Thyroid gland (tissue), 4 donors: ENCODE results near the gene DRAXIN. TPM values are rescaled to one million over a fixed set of nuclear protein-coding genes. Genes with fewer than 3 reads are reported as not detected.

ENCODE experiments used
- DNase-seq, 2 donors: peaks; one replicate each; pipeline ENCODE4 v3.0.0-alpha.2; 2019
- H3K27ac ChIP-seq, 3 donors: fragments of 200-600 bp; sonication (generic); 1 replicate in 2 of 3; 2 replicates in 1 of 3; pipeline ENCODE4 v1.5.1; 2016 to 2019; ENCODE audit warnings: mild to moderate bottlenecking in 1 of 3, moderate library complexity in 1 of 3
- H3K27me3 ChIP-seq: fragments of 200-600 bp; sonication (generic); one replicate; pipeline ENCODE4 v1.5.1; 2019
- H3K36me3 ChIP-seq, 2 donors: fragments of 200-600 bp; sonication (generic); one replicate each; pipeline ENCODE4 v1.5.1; 2016 to 2019
- H3K4me1 ChIP-seq, 2 donors: fragments of 200-600 bp; sonication (generic); one replicate each; pipeline ENCODE4 v1.5.1; 2017 to 2019
- H3K4me3 ChIP-seq, 3 donors: fragments of 200-600 bp; sonication (generic); replicated peaks in 1 of 3; 1 replicate in 2 of 3; 2 replicates in 1 of 3; pipeline ENCODE4 v1.5.1; 2016; ENCODE audit warnings: mild to moderate bottlenecking in 1 of 3
- H3K9me3 ChIP-seq: fragments of 200-600 bp; sonication (generic); one replicate; pipeline ENCODE4 v1.5.1; 2017
- CTCF ChIP-seq, 6 experiments: fragments of 200-600 bp in 3 of 6; fragments of 450-650 bp in 3 of 6; sonication (generic) in 3 of 6; IDR thresholded peaks; one replicate each; pipeline ENCODE4 v1.5.1; 2016 to 2019; ENCODE audit warnings: antibody characterized with exemption in 6 of 6, mild to moderate bottlenecking in 2 of 6, inconsistent platforms in 1 of 6, moderate library complexity in 1 of 6
- POLR2A ChIP-seq, 2 donors: fragments of 450-650 bp; IDR thresholded peaks; one replicate each; pipeline ENCODE4 v1.6.1; 2017; ENCODE audit warnings: antibody characterized with exemption in 2 of 2, mild to moderate bottlenecking in 2 of 2, moderate library complexity in 1 of 2
- WGBS, 2 donors: methylation state at CpG; one replicate each; pipeline ENCODE4 v1.1.5; 2017; 5-methylcytosine and 5-hydroxymethylcytosine counted together
- intact Hi-C: fragments of 100-400 bp; cut with DNase I; formaldehyde crosslinking; loops from one replicate; pipeline ENCODE4 v1.15.1; 2023
- total RNA-seq, 4 donors: library from RNA; depleted of rRNA; stranded (reverse); fragments of >200 nt; gene quantifications; one replicate each; pipeline ENCODE4 v1.2.3, GENCODE V29; 2016

Gene DRAXIN
- total RNA-seq, 4 donors from 2014 or later = not detected

- WGBS, 2 donors = 63 to 80% methylated on average over 7 to 8 of the region's 8 CpGs
- Histone ChIP-seq H3K4me1 (no peaks in the 10 kb centered on the region), H3K27ac (no peak overlapping the region), H3K36me3 (no peaks in the 10 kb centered on the region), H3K4me3 (no peak overlapping the region), H3K9me3 (no peaks in the 10 kb centered on the region), H3K27me3 (no peaks in the 10 kb centered on the region)
- TF ChIP-seq CTCF (IDR thresholded peaks at IDR 0.05) = no peak
- TF ChIP-seq POLR2A (IDR thresholded peaks at IDR 0.05) = no peak
- no peak for DNase-seq
- intact Hi-C loops = no loop called here
Observed at GRCh38 chr1:11697188-11697892, 5.8 kb downstream of the DRAXIN start.

- Histone ChIP-seq H3K27ac (no peak overlapping the region), H3K4me3 (no peak overlapping the region), H3K4me1 (no peaks in the 10 kb centered on the region), H3K36me3 (no peaks in the 10 kb centered on the region), H3K9me3 (no peaks in the 10 kb centered on the region), H3K27me3 (no peaks in the 10 kb centered on the region)
- WGBS, 2 donors = 75 to 81% methylated on average over 5 of the region's 5 CpGs
- no peak for DNase-seq
- intact Hi-C loops = no loop called here
- TF ChIP-seq POLR2A (IDR thresholded peaks at IDR 0.05) (no peak), CTCF (IDR thresholded peaks at IDR 0.05) (no peak)
Observed at GRCh38 chr1:11697893-11698210, 6.3 kb downstream of the DRAXIN start.

GRCh38 chr1:11700601-11701467 is 9.3 kb downstream of the DRAXIN start:
- intact Hi-C loops = no loop called here
- no peak for DNase-seq
- Histone ChIP-seq H3K4me1 (no peaks in the 10 kb centered on the region), H3K4me3 (no peak overlapping the region), H3K27ac (no peak overlapping the region), H3K27me3 (no peaks in the 10 kb centered on the region), H3K9me3 (no peaks in the 10 kb centered on the region), H3K36me3 (no peaks in the 10 kb centered on the region)
- 48 to 56% methylated on average over 29 to 31 of the region's 34 CpGs for WGBS, 2 donors
- TF ChIP-seq CTCF (IDR thresholded peaks at IDR 0.05) (no peak), POLR2A (IDR thresholded peaks at IDR 0.05) (no peak)

GRCh38 chr1:11701551-11701961 is 10.0 kb downstream of the DRAXIN start:
- intact Hi-C loops = no loop called here
- no peaks in the 10 kb centered on the region for H3K36me3 ChIP-seq
- DNase-seq = peak in 1 of 2 donors; percentile 2
- no peak overlapping the region for H3K4me3 ChIP-seq
- no peak for TF ChIP-seq POLR2A (IDR thresholded peaks at IDR 0.05)
- TF ChIP-seq CTCF (IDR thresholded peaks at IDR 0.05) = no peak
- H3K9me3 ChIP-seq = no peaks in the 10 kb centered on the region
- H3K27ac ChIP-seq = no peak overlapping the region
- WGBS, 2 donors = 16 to 37% methylated on average over 14 to 15 of the region's 15 CpGs
- no peaks in the 10 kb centered on the region for H3K27me3 ChIP-seq
- no peaks in the 10 kb centered on the region for H3K4me1 ChIP-seq
